Placental pericyte (primary cell): ENCODE measurements around the gene UCK2. TPM values are rescaled to one million over a fixed set of nuclear protein-coding genes. Genes with fewer than 3 reads are reported as not detected.

Experiments
- total RNA-seq: library from RNA; depleted of rRNA; stranded (reverse); fragments of >200 nt; gene quantifications from 2 replicates; pipeline ENCODE4 v1.2.3, GENCODE V29; 2012

The UCK2 gene
- total RNA-seq = 52.7 and 166 TPM in 2 replicates

DNA sequence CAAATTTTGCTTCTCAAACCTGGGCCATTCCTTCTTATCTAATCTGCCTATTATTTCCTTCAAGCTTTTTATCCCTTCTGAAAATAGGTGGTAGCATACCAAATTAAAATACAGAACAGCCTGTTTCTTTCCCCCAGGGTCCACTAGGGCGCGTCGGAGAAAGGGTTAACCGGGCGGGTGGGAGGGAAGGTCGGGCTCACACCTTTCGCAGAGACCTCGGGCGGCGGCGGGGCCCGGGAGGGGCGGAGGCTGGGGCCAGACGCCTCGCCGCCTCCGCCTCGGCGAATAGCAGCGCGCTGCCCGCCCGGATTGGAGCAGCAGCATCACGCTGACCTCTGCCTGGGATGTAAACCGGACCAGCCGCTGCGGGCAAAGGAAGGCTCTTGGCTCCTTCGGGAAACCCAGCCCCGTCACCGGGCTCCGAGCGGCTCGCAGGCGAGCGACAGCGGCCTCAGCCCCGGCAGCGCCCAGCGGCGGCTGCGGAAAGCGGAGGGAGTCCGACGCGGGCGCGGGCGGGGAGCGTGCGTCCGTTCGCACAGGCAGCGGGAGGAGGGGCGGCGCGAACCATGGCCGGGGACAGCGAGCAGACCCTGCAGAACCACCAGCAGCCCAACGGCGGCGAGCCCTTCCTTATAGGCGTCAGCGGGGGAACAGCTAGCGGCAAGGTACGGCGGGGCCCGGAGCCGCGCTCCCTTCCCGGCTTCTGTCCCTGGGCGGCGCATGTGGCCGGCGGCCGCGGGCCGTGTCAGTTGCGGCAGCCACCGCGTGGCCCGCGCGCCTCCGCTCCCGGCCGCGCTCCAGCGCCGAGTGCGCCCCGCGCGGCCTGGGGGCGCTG lies at the start of gene UCK2:
Gene UCK2 (plus strand): TSS at position 347 of the 835 bp plus-strand sequence. CDS start 220 bp downstream, at position 567.

Other genes starting within 250 kb of the UCK2 start
- gene MGST3, start 196.4 kb upstream of the UCK2 start, total RNA-seq = 81.5 and 88.2 TPM in 2 replicates
- 71.6 and 86.2 TPM in 2 replicates for gene ALDH9A1, start 129.1 kb upstream of the UCK2 start, total RNA-seq
- 97.2 and 108 TPM in 2 replicates for gene TMCO1, start 58.7 kb upstream of the UCK2 start, total RNA-seq